Keratinocyte (primary cell): ENCODE measurements around the gene EEF2. TPM values are rescaled to one million over a fixed set of nuclear protein-coding genes. Genes with fewer than 3 reads are reported as not detected.

Experiments
- DNase-seq: peaks from one replicate; pipeline ENCODE4 v3.0.0-alpha.2; 2011; ENCODE audit warnings: low read depth, missing footprints, low spot score
- FAIRE-seq: peaks from 2 replicates; lab custom pipeline; 2011; peaks lifted over from hg19 to GRCh38; lab: Jason Lieb, UNC
- H2AFZ ChIP-seq: 2 replicates; pipeline ENCODE4 v1.6.0; 2012; ENCODE audit warnings: low read length, control low read depth, inconsistent platforms; ENCODE audit not compliant: control insufficient read depth
- H3K27ac ChIP-seq: 2 replicates; pipeline ENCODE4 v1.5.1; 2011; ENCODE audit warnings: low read length; ENCODE audit not compliant: control insufficient read depth, insufficient read depth
- H3K27me3 ChIP-seq: 3 replicates; pipeline ENCODE4 v1.6.0; 2011; ENCODE audit warnings: low read length; ENCODE audit not compliant: control insufficient read depth, insufficient read depth; ENCODE audit errors: extremely low read depth
- H3K36me3 ChIP-seq, 2 experiments: 2 replicates in 1 of 2; 3 replicates in 1 of 2; pipeline ENCODE4 v1.5.1; 2011; ENCODE audit warnings: low read length in 2 of 2, mild to moderate bottlenecking in 1 of 2; ENCODE audit not compliant: control insufficient read depth in 2 of 2, insufficient read depth in 2 of 2; ENCODE audit errors: extremely low read depth in 1 of 2
- H3K4me1 ChIP-seq: 3 replicates; pipeline ENCODE4 v1.5.1; 2011; ENCODE audit warnings: low read length; ENCODE audit not compliant: control insufficient read depth, insufficient read depth; ENCODE audit errors: extremely low read depth
- H3K4me2 ChIP-seq: 3 replicates; pipeline ENCODE4 v1.6.0; 2011; ENCODE audit warnings: low read depth, low read length; ENCODE audit not compliant: control insufficient read depth, insufficient read depth; ENCODE audit errors: extremely low read depth
- H3K4me3 ChIP-seq, 3 experiments: fragments of 200-600 bp in 1 of 3; sonication (generic) in 1 of 3; 2 replicates in 2 of 3; 3 replicates in 1 of 3; pipeline ENCODE4 v1.5.1; 2011 to 2016; ENCODE audit warnings: low read length in 3 of 3, mild to moderate bottlenecking in 3 of 3, control low read depth in 2 of 3, inconsistent platforms in 1 of 3, low read depth in 1 of 3, mixed read lengths in 1 of 3, mixed run types in 1 of 3, moderate library complexity in 1 of 3; ENCODE audit not compliant: control insufficient read depth in 2 of 3, insufficient read depth in 2 of 3; ENCODE audit errors: extremely low read depth in 1 of 3
- H3K79me2 ChIP-seq: 2 replicates; pipeline ENCODE4 v1.6.0; 2012; ENCODE audit warnings: low read length; ENCODE audit not compliant: control insufficient read depth, insufficient read depth
- H3K9ac ChIP-seq: 3 replicates; pipeline ENCODE4 v1.6.0; 2011; ENCODE audit warnings: low read length; ENCODE audit not compliant: control insufficient read depth, insufficient read depth; ENCODE audit errors: extremely low read depth
- H3K9me1 ChIP-seq: 3 replicates; pipeline ENCODE4 v1.6.0; 2011; ENCODE audit warnings: low read length; ENCODE audit not compliant: control insufficient read depth, insufficient read depth; ENCODE audit errors: extremely low read depth
- H3K9me3 ChIP-seq: 2 replicates; pipeline ENCODE4 v1.5.1; 2012; ENCODE audit warnings: low read depth, low read length; ENCODE audit not compliant: control insufficient read depth
- H4K20me1 ChIP-seq: 3 replicates; pipeline ENCODE4 v1.6.0; 2011; ENCODE audit warnings: low read length; ENCODE audit not compliant: control insufficient read depth, insufficient read depth; ENCODE audit errors: extremely low read depth
- EZH2 ChIP-seq: IDR thresholded peaks from one replicate; pipeline ENCODE4 v1.6.1; 2012; ENCODE audit warnings: inconsistent platforms, mild to moderate bottlenecking, low read length, moderate library complexity
- dilution Hi-C: fragments of 300-500 bp; cut with MboI; formaldehyde crosslinking; loops from one replicate; pipeline ENCODE4 v1.7.0; 2020; ENCODE audit warnings: low sequenced_read_pairs; ENCODE audit not compliant: extremely low pct_ligation_motif_present
- polyA plus RNA-seq, 5 experiments: library from polyadenylated mRNA; depleted of rRNA in 3 of 5; stranded (reverse) in 3 of 5; stranded (forward) in 1 of 5; unstranded in 1 of 5; fragments of >200 nt; gene quantifications; 1 replicate in 1 of 5; 2 replicates in 3 of 5; 3 replicates in 1 of 5; pipeline versions ENCODE4 v1.2.1 to v1.2.3, GENCODE V29; 2011 to 2012; ENCODE audit warnings: missing spikeins in 2 of 5, low read depth in 1 of 5, low replicate concordance in 1 of 5
- TF ChIP-seq, protein P1 (sequence below), 3 experiments: IDR thresholded peaks in 1 of 3; conservative IDR thresholded peaks in 1 of 3; optimal IDR thresholded peaks in 1 of 3; 2 replicates in 2 of 3; 3 replicates in 1 of 3; pipeline versions ENCODE3 to v1.5.1; 2011; ENCODE audit warnings: low read length in 3 of 3, mild to moderate bottlenecking in 3 of 3, moderate library complexity in 2 of 3, control low read depth in 1 of 3, inconsistent platforms in 1 of 3; ENCODE audit not compliant: insufficient read depth in 2 of 3; ENCODE audit errors: extremely low read depth in 1 of 3

The EEF2 gene
- polyA plus RNA-seq, 1 donor (not counting 4 experiments of a cell fraction or from before 2014, with no cell fraction given), result 1,193 TPM

- H3K4me1 ChIP-seq, result no peaks in the 10 kb centered on the region
- TF ChIP-seq, protein P1, sequence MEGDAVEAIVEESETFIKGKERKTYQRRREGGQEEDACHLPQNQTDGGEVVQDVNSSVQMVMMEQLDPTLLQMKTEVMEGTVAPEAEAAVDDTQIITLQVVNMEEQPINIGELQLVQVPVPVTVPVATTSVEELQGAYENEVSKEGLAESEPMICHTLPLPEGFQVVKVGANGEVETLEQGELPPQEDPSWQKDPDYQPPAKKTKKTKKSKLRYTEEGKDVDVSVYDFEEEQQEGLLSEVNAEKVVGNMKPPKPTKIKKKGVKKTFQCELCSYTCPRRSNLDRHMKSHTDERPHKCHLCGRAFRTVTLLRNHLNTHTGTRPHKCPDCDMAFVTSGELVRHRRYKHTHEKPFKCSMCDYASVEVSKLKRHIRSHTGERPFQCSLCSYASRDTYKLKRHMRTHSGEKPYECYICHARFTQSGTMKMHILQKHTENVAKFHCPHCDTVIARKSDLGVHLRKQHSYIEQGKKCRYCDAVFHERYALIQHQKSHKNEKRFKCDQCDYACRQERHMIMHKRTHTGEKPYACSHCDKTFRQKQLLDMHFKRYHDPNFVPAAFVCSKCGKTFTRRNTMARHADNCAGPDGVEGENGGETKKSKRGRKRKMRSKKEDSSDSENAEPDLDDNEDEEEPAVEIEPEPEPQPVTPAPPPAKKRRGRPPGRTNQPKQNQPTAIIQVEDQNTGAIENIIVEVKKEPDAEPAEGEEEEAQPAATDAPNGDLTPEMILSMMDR (optimal IDR thresholded peaks at IDR 0.05 in 1 of 3, IDR thresholded peaks at IDR 0.05 in 1 of 3, conservative IDR thresholded peaks at IDR 0.05 in 1 of 3; ENCODE audit: extremely low read depth in 1 of 3, insufficient read depth in 2 of 3, low read length in 3 of 3), result no peak
- no peak for TF ChIP-seq EZH2
- peaks cover 26% of the 10 kb centered on the region for H3K79me2 ChIP-seq
- H3K4me3 ChIP-seq, result no peak overlapping the region
- no peak overlapping the region for H2AFZ ChIP-seq
- no peaks in the 10 kb centered on the region for H3K9me3 ChIP-seq
- DNase-seq (no peak), FAIRE-seq (no peak)
- H3K9ac ChIP-seq, result no peak overlapping the region
- H3K36me3 ChIP-seq, result peaks cover 11 to 31% of the 10 kb centered on the region in 2 experiments
- no peaks in the 10 kb centered on the region for H3K9me1 ChIP-seq
- H3K4me2 ChIP-seq, result no peak overlapping the region
- peaks cover 3% of the 10 kb centered on the region for H4K20me1 ChIP-seq
- no peak overlapping the region for H3K27ac ChIP-seq
- no peaks in the 10 kb centered on the region for H3K27me3 ChIP-seq
- dilution Hi-C loops, result no loop called here
Measured at GRCh38 chr19:4018140-4018613, 32.9 kb upstream of the EEF2 start.

- DNase-seq (no peak), FAIRE-seq (no peak)
- no peak overlapping the region for H3K9ac ChIP-seq
- TF ChIP-seq, protein P1 (optimal IDR thresholded peaks at IDR 0.05 in 1 of 3, IDR thresholded peaks at IDR 0.05 in 1 of 3, conservative IDR thresholded peaks at IDR 0.05 in 1 of 3; ENCODE audit: extremely low read depth in 1 of 3, insufficient read depth in 2 of 3, low read length in 3 of 3), result no peak
- TF ChIP-seq EZH2, result no peak
- dilution Hi-C loops, result no loop called here
- no peak overlapping the region for H2AFZ ChIP-seq
- no peaks in the 10 kb centered on the region for H3K27me3 ChIP-seq
- peaks cover 21 to 33% of the 10 kb centered on the region in 2 experiments for H3K36me3 ChIP-seq
- no peaks in the 10 kb centered on the region for H3K9me1 ChIP-seq
- H3K4me1 ChIP-seq, result no peaks in the 10 kb centered on the region
- peaks cover 28% of the 10 kb centered on the region for H3K79me2 ChIP-seq
- H3K4me3 ChIP-seq, result no peak overlapping the region
- H3K4me2 ChIP-seq, result no peak overlapping the region
- H3K9me3 ChIP-seq, result no peaks in the 10 kb centered on the region
- H3K27ac ChIP-seq, result no peak overlapping the region
- peaks cover 3% of the 10 kb centered on the region for H4K20me1 ChIP-seq
Measured at GRCh38 chr19:4016903-4017638, 31.8 kb upstream of the EEF2 start.
